ENCODE data around the gene NELFA.

NELFA gene

GRCh38 chr4:1991596-1992434 is 17.0 kb downstream of the NELFA start:
- Histone ChIP-seq H3F3A (ENCODE audit: insufficient read depth) (no peaks in the 10 kb centered on the region), H3K27ac (ENCODE audit: low read depth, low read length) (no peak overlapping the region), H3K27me3 (ENCODE audit: low read length) (no peaks in the 10 kb centered on the region), H3K4me2 (ENCODE audit: low read depth, low read length, poor library complexity, severe bottlenecking) (no peak overlapping the region), H3K36me3 (ENCODE audit: low read length) (no peaks in the 10 kb centered on the region), H2AFZ (ENCODE audit: low read depth, low read length, severe bottlenecking) (no peak overlapping the region), H3K9me3 (ENCODE audit: insufficient read depth, low read length) (no peaks in the 10 kb centered on the region), H3K79me2 (ENCODE audit: insufficient read depth, low read length) (peaks cover 54% of the 10 kb centered on the region), H3K9ac (ENCODE audit: low read length) (no peak overlapping the region), H3K9me2 (replicated peaks; ENCODE audit: insufficient read depth, low read length) (no peaks in the 10 kb centered on the region), H4K20me1 (ENCODE audit: low read depth, low read length) (no peaks in the 10 kb centered on the region; the same call in 1 of the 2 replicates), H3K4me3 (ENCODE audit: insufficient read depth, low read length, poor library complexity, severe bottlenecking) (no peak overlapping the region)
- TF ChIP-seq, protein P1, sequence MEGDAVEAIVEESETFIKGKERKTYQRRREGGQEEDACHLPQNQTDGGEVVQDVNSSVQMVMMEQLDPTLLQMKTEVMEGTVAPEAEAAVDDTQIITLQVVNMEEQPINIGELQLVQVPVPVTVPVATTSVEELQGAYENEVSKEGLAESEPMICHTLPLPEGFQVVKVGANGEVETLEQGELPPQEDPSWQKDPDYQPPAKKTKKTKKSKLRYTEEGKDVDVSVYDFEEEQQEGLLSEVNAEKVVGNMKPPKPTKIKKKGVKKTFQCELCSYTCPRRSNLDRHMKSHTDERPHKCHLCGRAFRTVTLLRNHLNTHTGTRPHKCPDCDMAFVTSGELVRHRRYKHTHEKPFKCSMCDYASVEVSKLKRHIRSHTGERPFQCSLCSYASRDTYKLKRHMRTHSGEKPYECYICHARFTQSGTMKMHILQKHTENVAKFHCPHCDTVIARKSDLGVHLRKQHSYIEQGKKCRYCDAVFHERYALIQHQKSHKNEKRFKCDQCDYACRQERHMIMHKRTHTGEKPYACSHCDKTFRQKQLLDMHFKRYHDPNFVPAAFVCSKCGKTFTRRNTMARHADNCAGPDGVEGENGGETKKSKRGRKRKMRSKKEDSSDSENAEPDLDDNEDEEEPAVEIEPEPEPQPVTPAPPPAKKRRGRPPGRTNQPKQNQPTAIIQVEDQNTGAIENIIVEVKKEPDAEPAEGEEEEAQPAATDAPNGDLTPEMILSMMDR (IDR thresholded peaks at IDR 0.05; ENCODE audit: insufficient read depth, low read length, poor library complexity, severe bottlenecking) = no peak
- no peak for TF ChIP-seq EZH2phosphoT487 (conservative IDR thresholded peaks at IDR 0.05; ENCODE audit: low read length)

DNA sequence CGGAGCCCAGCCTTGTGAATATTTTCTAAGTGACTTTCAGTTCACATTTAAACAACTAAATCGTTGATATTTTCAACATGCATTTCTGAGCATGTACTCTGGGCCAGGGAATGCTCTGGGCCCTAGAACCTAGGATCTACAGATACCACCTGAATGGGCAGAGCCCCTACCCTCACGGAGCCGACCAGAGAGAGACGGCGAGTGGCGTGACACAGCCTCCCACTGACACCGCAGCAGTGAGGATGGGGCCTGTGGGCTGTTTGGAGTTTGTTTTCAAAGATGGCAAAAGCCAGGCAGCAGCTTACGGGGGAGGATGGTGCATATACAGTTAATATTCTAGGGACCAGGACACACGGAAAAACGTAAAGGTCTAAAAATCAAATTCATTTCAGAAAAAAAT is 17.7 kb downstream of the NELFA start:
- Histone ChIP-seq H3K79me2 (ENCODE audit: insufficient read depth, low read length) (peaks cover 47% of the 10 kb centered on the region), H3K36me3 (ENCODE audit: low read length) (no peaks in the 10 kb centered on the region), H3K27me3 (ENCODE audit: low read length) (no peaks in the 10 kb centered on the region), H2AFZ (ENCODE audit: low read depth, low read length, severe bottlenecking) (no peak overlapping the region), H4K20me1 (ENCODE audit: low read depth, low read length) (no peaks in the 10 kb centered on the region; the same call in 1 of the 2 replicates), H3K27ac (ENCODE audit: low read depth, low read length) (no peak overlapping the region), H3K4me3 (ENCODE audit: insufficient read depth, low read length, poor library complexity, severe bottlenecking) (no peak overlapping the region), H3K9me3 (ENCODE audit: insufficient read depth, low read length) (no peaks in the 10 kb centered on the region), H3K9me2 (replicated peaks; ENCODE audit: insufficient read depth, low read length) (no peaks in the 10 kb centered on the region), H3K9ac (ENCODE audit: low read length) (no peak overlapping the region), H3F3A (ENCODE audit: insufficient read depth) (no peaks in the 10 kb centered on the region), H3K4me2 (ENCODE audit: low read depth, low read length, poor library complexity, severe bottlenecking) (no peak overlapping the region)
- TF ChIP-seq, protein P1 (IDR thresholded peaks at IDR 0.05; ENCODE audit: insufficient read depth, low read length, poor library complexity, severe bottlenecking) = no peak
- no peak for TF ChIP-seq EZH2phosphoT487 (conservative IDR thresholded peaks at IDR 0.05; ENCODE audit: low read length)

GRCh38 chr4:1990676-1991075 is 18.1 kb downstream of the NELFA start:
- H2AFZ ChIP-seq (ENCODE audit: low read depth, low read length, severe bottlenecking) = no peak overlapping the region
- peaks cover 43% of the 10 kb centered on the region for H3K79me2 ChIP-seq (ENCODE audit: insufficient read depth, low read length)
- H3K36me3 ChIP-seq (ENCODE audit: low read length) = no peaks in the 10 kb centered on the region
- H3K27me3 ChIP-seq (ENCODE audit: low read length) = no peaks in the 10 kb centered on the region
- no peak overlapping the region for H3K4me2 ChIP-seq (ENCODE audit: low read depth, low read length, poor library complexity, severe bottlenecking)
- H4K20me1 ChIP-seq (ENCODE audit: low read depth, low read length) = no peaks in the 10 kb centered on the region; the same call in 1 of the 2 replicates
- H3K9me2 ChIP-seq (replicated peaks; ENCODE audit: insufficient read depth, low read length) = no peaks in the 10 kb centered on the region
- H3K9ac ChIP-seq (ENCODE audit: low read length) = no peak overlapping the region
- H3K4me3 ChIP-seq (ENCODE audit: insufficient read depth, low read length, poor library complexity, severe bottlenecking) = no peak overlapping the region
- H3K9me3 ChIP-seq (ENCODE audit: insufficient read depth, low read length) = no peaks in the 10 kb centered on the region
- TF ChIP-seq, protein P1 (IDR thresholded peaks at IDR 0.05; ENCODE audit: insufficient read depth, low read length, poor library complexity, severe bottlenecking) = no peak
- TF ChIP-seq EZH2phosphoT487 (conservative IDR thresholded peaks at IDR 0.05; ENCODE audit: low read length) = no peak
- H3F3A ChIP-seq (ENCODE audit: insufficient read depth) = no peaks in the 10 kb centered on the region
- no peak overlapping the region for H3K27ac ChIP-seq (ENCODE audit: low read depth, low read length)

Measured in SU-DHL-6 (cell line).